Measurements from ENCODE around the gene PRR20A.
"Not testable (repeated sequence)": the region's sequence is repeated elsewhere in the genome, so short reads cannot be mapped to it uniquely, and the experiment has no call there.

PRR20A gene

DNA sequence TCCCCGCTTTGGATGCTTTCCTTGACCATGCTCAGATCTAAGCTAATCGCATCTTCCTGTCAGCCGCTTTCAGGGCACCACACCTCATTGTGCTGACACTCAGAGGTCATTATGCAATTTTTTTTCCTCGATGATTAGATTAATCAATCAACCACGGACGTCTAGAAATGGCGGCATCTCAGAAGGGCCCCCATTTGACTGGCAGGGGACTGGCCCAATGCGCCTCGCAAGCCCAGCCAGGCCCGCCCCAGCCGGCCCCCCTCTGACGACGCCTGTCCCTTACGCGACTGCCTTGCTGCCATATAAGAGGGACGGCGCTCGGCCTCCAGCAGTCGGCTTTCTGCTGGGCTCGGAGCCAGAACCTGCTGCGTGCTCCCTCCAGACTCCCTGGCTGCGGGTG lies 6.5 kb downstream of the PRR20A start, which contains the start of gene PRR20B:
TSS of gene PRR20B (plus strand) at position 301 of the 400 bp plus-strand sequence. CDS start 387 bp downstream, outside the sequence.
- H3K9ac ChIP-seq (ENCODE audit: low read depth, low read length, poor library complexity); H2BK15ac ChIP-seq (ENCODE audit: low read length); H3K79me1 ChIP-seq (ENCODE audit: low read depth, low read length); H3K4me3 ChIP-seq (ENCODE audit: low read length in 2 of 2); H3K36me3 ChIP-seq (replicated peaks in 1 of 2; ENCODE audit: control insufficient read depth in 2 of 2, insufficient read depth in 2 of 2, low read length in 2 of 2); DNase-seq (ENCODE audit: low spot score); H3K9me3 ChIP-seq (replicated peaks in 1 of 2; ENCODE audit: control insufficient read depth in 2 of 2, insufficient read depth in 1 of 2, low read depth in 1 of 2, low read length in 2 of 2); H3K4me1 ChIP-seq (ENCODE audit: control insufficient read depth in 2 of 2, insufficient read depth in 1 of 2, low read depth in 1 of 2, low read length in 2 of 2); H3K14ac ChIP-seq (ENCODE audit: low read length); H3K4me2 ChIP-seq (ENCODE audit: insufficient read depth, low read length, poor library complexity, severe bottlenecking); H2AFZ ChIP-seq (ENCODE audit: low read length); H3K27ac ChIP-seq (replicated peaks; ENCODE audit: low read length); H3K4ac ChIP-seq (ENCODE audit: low read length); H2BK120ac ChIP-seq (ENCODE audit: low read depth, low read length); H3K18ac ChIP-seq (ENCODE audit: low read length); H4K91ac ChIP-seq (ENCODE audit: low read depth, low read length, poor library complexity); H3K27me3 ChIP-seq (ENCODE audit: control insufficient read depth in 3 of 3, insufficient read depth in 3 of 3, low read depth in 1 of 3, low read length in 3 of 3); H2AK5ac ChIP-seq (ENCODE audit: low read depth, low read length); H2BK12ac ChIP-seq (ENCODE audit: low read length); H3K23ac ChIP-seq (ENCODE audit: low read depth, low read length, poor library complexity); H4K8ac ChIP-seq (ENCODE audit: low read depth, low read length); H2BK5ac ChIP-seq (ENCODE audit: low read length): not testable (repeated sequence)
- WGBS, 2 donors (ENCODE audit: extremely low coverage in 2 of 2, insufficient read length in 2 of 2, insufficient replicate concordance in 1 of 2) = no CpG with 5 or more reads among the region's 22 CpGs

- not testable (repeated sequence) for H2AK5ac ChIP-seq (ENCODE audit: low read depth, low read length); H3K4me3 ChIP-seq (ENCODE audit: low read length in 2 of 2); DNase-seq (ENCODE audit: low spot score); H2BK15ac ChIP-seq (ENCODE audit: low read length); H3K4me1 ChIP-seq (ENCODE audit: control insufficient read depth in 2 of 2, insufficient read depth in 1 of 2, low read depth in 1 of 2, low read length in 2 of 2); H3K36me3 ChIP-seq (replicated peaks in 1 of 2; ENCODE audit: control insufficient read depth in 2 of 2, insufficient read depth in 2 of 2, low read length in 2 of 2); H3K23ac ChIP-seq (ENCODE audit: low read depth, low read length, poor library complexity); H2BK12ac ChIP-seq (ENCODE audit: low read length); H4K91ac ChIP-seq (ENCODE audit: low read depth, low read length, poor library complexity); H2BK5ac ChIP-seq (ENCODE audit: low read length); H3K79me1 ChIP-seq (ENCODE audit: low read depth, low read length); H3K9ac ChIP-seq (ENCODE audit: low read depth, low read length, poor library complexity); H3K18ac ChIP-seq (ENCODE audit: low read length); H2BK120ac ChIP-seq (ENCODE audit: low read depth, low read length); H3K9me3 ChIP-seq (replicated peaks in 1 of 2; ENCODE audit: control insufficient read depth in 2 of 2, insufficient read depth in 1 of 2, low read depth in 1 of 2, low read length in 2 of 2); H4K8ac ChIP-seq (ENCODE audit: low read depth, low read length); H3K27me3 ChIP-seq (ENCODE audit: control insufficient read depth in 3 of 3, insufficient read depth in 3 of 3, low read depth in 1 of 3, low read length in 3 of 3); H3K27ac ChIP-seq (replicated peaks; ENCODE audit: low read length); H3K14ac ChIP-seq (ENCODE audit: low read length); H2AFZ ChIP-seq (ENCODE audit: low read length); H3K4me2 ChIP-seq (ENCODE audit: insufficient read depth, low read length, poor library complexity, severe bottlenecking); H3K4ac ChIP-seq (ENCODE audit: low read length)
- WGBS, 2 donors (ENCODE audit: extremely low coverage in 2 of 2, insufficient read length in 2 of 2, insufficient replicate concordance in 1 of 2) = no CpG with 5 or more reads among the region's 14 CpGs
These were observed 7.4 kb downstream of the PRR20A start for GRCh38 chr13:57148106-57148505.

- DNase-seq (ENCODE audit: low spot score); H4K8ac ChIP-seq (ENCODE audit: low read depth, low read length); H3K4me3 ChIP-seq (ENCODE audit: low read length in 2 of 2); H3K4me2 ChIP-seq (ENCODE audit: insufficient read depth, low read length, poor library complexity, severe bottlenecking); H3K4ac ChIP-seq (ENCODE audit: low read length); H2BK5ac ChIP-seq (ENCODE audit: low read length); H3K23ac ChIP-seq (ENCODE audit: low read depth, low read length, poor library complexity); H2BK120ac ChIP-seq (ENCODE audit: low read depth, low read length); H3K79me1 ChIP-seq (ENCODE audit: low read depth, low read length); H2BK12ac ChIP-seq (ENCODE audit: low read length); H3K4me1 ChIP-seq (ENCODE audit: control insufficient read depth in 2 of 2, insufficient read depth in 1 of 2, low read depth in 1 of 2, low read length in 2 of 2); H3K9me3 ChIP-seq (replicated peaks in 1 of 2; ENCODE audit: control insufficient read depth in 2 of 2, insufficient read depth in 1 of 2, low read depth in 1 of 2, low read length in 2 of 2); H2AK5ac ChIP-seq (ENCODE audit: low read depth, low read length); H4K91ac ChIP-seq (ENCODE audit: low read depth, low read length, poor library complexity); H2BK15ac ChIP-seq (ENCODE audit: low read length); H3K9ac ChIP-seq (ENCODE audit: low read depth, low read length, poor library complexity); H3K14ac ChIP-seq (ENCODE audit: low read length); H3K18ac ChIP-seq (ENCODE audit: low read length); H2AFZ ChIP-seq (ENCODE audit: low read length); H3K27ac ChIP-seq (replicated peaks; ENCODE audit: low read length); H3K27me3 ChIP-seq (ENCODE audit: control insufficient read depth in 3 of 3, insufficient read depth in 3 of 3, low read depth in 1 of 3, low read length in 3 of 3); H3K36me3 ChIP-seq (replicated peaks in 1 of 2; ENCODE audit: control insufficient read depth in 2 of 2, insufficient read depth in 2 of 2, low read length in 2 of 2): not testable (repeated sequence)
- no CpG with 5 or more reads among the region's 22 CpGs for WGBS, 2 donors (ENCODE audit: extremely low coverage in 2 of 2, insufficient read length in 2 of 2, insufficient replicate concordance in 1 of 2)
These were observed 13.0 kb downstream of the PRR20A start, which contains the start of gene PRR20C for GRCh38 chr13:57153761-57154160. Gene PRR20C, plus strand, starts transcription at chr13:57154061. Its CDS starts 387 bp downstream, at chr13:57154448.

GRCh38 chr13:57160332-57160731 lies 19.6 kb downstream of the PRR20A start, which contains the start of gene PRR20D:
Gene PRR20D, plus strand, starts transcription at chr13:57160632. Its CDS starts 387 bp downstream, at chr13:57161019.
- not testable (repeated sequence) for H2BK12ac ChIP-seq (ENCODE audit: low read length); H4K8ac ChIP-seq (ENCODE audit: low read depth, low read length); H3K4me2 ChIP-seq (ENCODE audit: insufficient read depth, low read length, poor library complexity, severe bottlenecking); H2AK5ac ChIP-seq (ENCODE audit: low read depth, low read length); H3K27me3 ChIP-seq (ENCODE audit: control insufficient read depth in 3 of 3, insufficient read depth in 3 of 3, low read depth in 1 of 3, low read length in 3 of 3); H3K14ac ChIP-seq (ENCODE audit: low read length); H3K79me1 ChIP-seq (ENCODE audit: low read depth, low read length); H3K4me1 ChIP-seq (ENCODE audit: control insufficient read depth in 2 of 2, insufficient read depth in 1 of 2, low read depth in 1 of 2, low read length in 2 of 2); H3K4ac ChIP-seq (ENCODE audit: low read length); H3K18ac ChIP-seq (ENCODE audit: low read length); DNase-seq (ENCODE audit: low spot score); H3K9me3 ChIP-seq (replicated peaks in 1 of 2; ENCODE audit: control insufficient read depth in 2 of 2, insufficient read depth in 1 of 2, low read depth in 1 of 2, low read length in 2 of 2); H3K4me3 ChIP-seq (ENCODE audit: low read length in 2 of 2); H2BK120ac ChIP-seq (ENCODE audit: low read depth, low read length); H3K23ac ChIP-seq (ENCODE audit: low read depth, low read length, poor library complexity); H3K9ac ChIP-seq (ENCODE audit: low read depth, low read length, poor library complexity); H2AFZ ChIP-seq (ENCODE audit: low read length); H3K27ac ChIP-seq (replicated peaks; ENCODE audit: low read length); H4K91ac ChIP-seq (ENCODE audit: low read depth, low read length, poor library complexity); H2BK5ac ChIP-seq (ENCODE audit: low read length); H2BK15ac ChIP-seq (ENCODE audit: low read length); H3K36me3 ChIP-seq (replicated peaks in 1 of 2; ENCODE audit: control insufficient read depth in 2 of 2, insufficient read depth in 2 of 2, low read length in 2 of 2)
- WGBS, 2 donors (ENCODE audit: extremely low coverage in 2 of 2, insufficient read length in 2 of 2, insufficient replicate concordance in 1 of 2) = no CpG with 5 or more reads among the region's 22 CpGs

All from neuronal stem cell (in vitro differentiated cells).